Prostate gland (tissue), 2 donors: ENCODE results near the gene DRC7.

Experiments
- POLR2A ChIP-seq: fragments of 450-650 bp; IDR thresholded peaks from one replicate; pipeline ENCODE4 v1.6.1; 2016; ENCODE audit warnings: antibody characterized with exemption, mild to moderate bottlenecking
- TF ChIP-seq, protein P1 (sequence below), 4 experiments: fragments of 200-600 bp in 2 of 4; fragments of 450-650 bp in 2 of 4; sonication (generic) in 2 of 4; IDR thresholded peaks; 1 replicate in 3 of 4; 2 replicates in 1 of 4; pipeline ENCODE4 v1.5.1; 2016 to 2019; ENCODE audit warnings: antibody characterized with exemption in 4 of 4, mild to moderate bottlenecking in 2 of 4, moderate library complexity in 2 of 4

DNA sequence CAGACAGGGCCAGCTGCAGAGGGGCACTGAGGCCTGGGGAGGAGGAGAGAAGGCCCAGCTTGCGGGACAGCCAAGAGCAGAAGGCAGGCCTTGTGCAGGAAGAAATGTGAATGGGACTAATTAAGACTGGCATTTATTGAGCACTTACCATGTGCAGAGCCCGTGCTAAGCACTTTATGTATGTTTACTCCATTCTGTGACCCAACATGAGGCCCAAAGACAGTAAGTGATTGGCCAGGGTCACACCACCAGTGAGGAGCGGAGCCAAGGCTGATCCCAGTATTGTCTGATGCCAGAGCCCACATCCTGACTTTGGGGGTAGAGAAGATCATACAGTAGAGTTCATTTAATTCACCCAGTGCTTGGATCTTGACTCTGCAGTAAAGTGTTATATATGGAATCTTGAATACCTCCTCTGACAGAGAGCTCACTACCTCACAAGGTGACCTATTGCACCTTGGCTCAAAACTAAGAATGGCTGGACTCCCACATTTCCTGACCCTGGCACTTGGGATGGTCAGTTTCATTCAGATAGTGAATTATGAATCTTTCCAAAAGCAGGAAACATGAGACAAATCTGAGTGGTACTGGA, 54.6 kb downstream of the DRC7 start:
- TF ChIP-seq, protein P1, sequence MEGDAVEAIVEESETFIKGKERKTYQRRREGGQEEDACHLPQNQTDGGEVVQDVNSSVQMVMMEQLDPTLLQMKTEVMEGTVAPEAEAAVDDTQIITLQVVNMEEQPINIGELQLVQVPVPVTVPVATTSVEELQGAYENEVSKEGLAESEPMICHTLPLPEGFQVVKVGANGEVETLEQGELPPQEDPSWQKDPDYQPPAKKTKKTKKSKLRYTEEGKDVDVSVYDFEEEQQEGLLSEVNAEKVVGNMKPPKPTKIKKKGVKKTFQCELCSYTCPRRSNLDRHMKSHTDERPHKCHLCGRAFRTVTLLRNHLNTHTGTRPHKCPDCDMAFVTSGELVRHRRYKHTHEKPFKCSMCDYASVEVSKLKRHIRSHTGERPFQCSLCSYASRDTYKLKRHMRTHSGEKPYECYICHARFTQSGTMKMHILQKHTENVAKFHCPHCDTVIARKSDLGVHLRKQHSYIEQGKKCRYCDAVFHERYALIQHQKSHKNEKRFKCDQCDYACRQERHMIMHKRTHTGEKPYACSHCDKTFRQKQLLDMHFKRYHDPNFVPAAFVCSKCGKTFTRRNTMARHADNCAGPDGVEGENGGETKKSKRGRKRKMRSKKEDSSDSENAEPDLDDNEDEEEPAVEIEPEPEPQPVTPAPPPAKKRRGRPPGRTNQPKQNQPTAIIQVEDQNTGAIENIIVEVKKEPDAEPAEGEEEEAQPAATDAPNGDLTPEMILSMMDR (IDR thresholded peaks at IDR 0.05) = no peak
- no peak for TF ChIP-seq POLR2A
